HCT116 (cell line): Measurements from ENCODE around the gene QRICH1. TPM values are rescaled to one million over a fixed set of nuclear protein-coding genes. Genes with fewer than 3 reads are reported as not detected.

Experiments
- ATAC-seq: fragments of 200-7000 bp; cut with Tn5 transposase; 2 replicates; pipeline ENCODE4 v1.9.1; 2020; ENCODE audit warnings: mild to moderate bottlenecking, moderate library complexity
- BruUV-seq: library from RNA; stranded (reverse); fragments of 400-500 nt; replicated peaks from 2 replicates; lab custom pipeline; 2021; lab: Mats Ljungman, UMichigan
- CTCF ChIA-PET: fragments of 300-600 bp; sonication (Branson Sonifier 250); formaldehyde crosslinking; loops from one replicate; lab custom pipeline; 2021; ENCODE audit warnings: antibody characterized with exemption; lab: Charles Lee
- POLR2A ChIA-PET: fragments of 300-600, 350-600 bp; sonication (Branson Sonifier 250); formaldehyde crosslinking; loops from one replicate; lab custom pipeline; 2021; ENCODE audit warnings: antibody characterized with exemption; lab: Charles Lee
- RAD21 ChIA-PET, 2 experiments: fragments of 300-600 bp; sonication (Branson Sonifier 250); formaldehyde crosslinking; loops; one replicate each; lab custom pipeline; 2023; ENCODE audit warnings: low total read pairs in 2 of 2; ENCODE audit not compliant: uncharacterized antibody in 2 of 2, unreplicated experiment in 2 of 2, low non-redundant PET in 1 of 2; lab: Charles Lee
- DNase-seq: peaks from one replicate; pipeline ENCODE4 v3.0.0-alpha.2; 2010; ENCODE audit warnings: low read depth, low spot score
- H2AFZ ChIP-seq: fragments of 200-600 bp; shearing (Covaris generic), sonication (generic); 2 replicates; pipeline ENCODE4 v1.6.1; 2017; ENCODE audit warnings: low read depth, mixed run types, mixed read lengths, antibody characterized with exemption, low read length; ENCODE audit not compliant: poor library complexity, severe bottlenecking
- H3K27ac ChIP-seq: 2 replicates; pipeline ENCODE4 v1.5.1; 2012; ENCODE audit warnings: low read depth, low read length
- H3K27me3 ChIP-seq: fragments of 200-600 bp; sonication (generic); 2 replicates; pipeline ENCODE4 v1.6.1; 2016; ENCODE audit warnings: mixed run types, low read length, mixed read lengths; ENCODE audit not compliant: insufficient read depth
- H3K36me3 ChIP-seq, 2 experiments: fragments of 200-500 bp in 1 of 2; fragments of 200-600 bp in 1 of 2; sonication (Bioruptor generic) in 1 of 2; sonication (generic) in 1 of 2; 2 replicates each; pipeline versions ENCODE4 v1.5.1 to v1.6.1; 2014 to 2016; ENCODE audit warnings: low read length in 2 of 2, inconsistent platforms in 1 of 2, mixed read lengths in 1 of 2, mixed run types in 1 of 2; ENCODE audit not compliant: insufficient read depth in 2 of 2, control insufficient read depth in 1 of 2
- H3K4me1 ChIP-seq, 2 experiments: fragments of 200-600 bp in 1 of 2; sonication (generic) in 1 of 2; 2 replicates each; pipeline versions ENCODE4 v1.5.1 to v1.6.1; 2012 to 2017; ENCODE audit warnings: low read length in 2 of 2, inconsistent platforms in 1 of 2, mild to moderate bottlenecking in 1 of 2, mixed read lengths in 1 of 2, mixed run types in 1 of 2, moderate library complexity in 1 of 2; ENCODE audit not compliant: insufficient read depth in 2 of 2, control insufficient read depth in 1 of 2
- H3K4me2 ChIP-seq: fragments of 200-600 bp; sonication (generic); 2 replicates; pipeline ENCODE4 v1.6.1; 2017; ENCODE audit warnings: mixed run types, low read length, mixed read lengths
- H3K4me3 ChIP-seq, 2 experiments: fragments of 200-600 bp in 1 of 2; sonication (generic) in 1 of 2; replicated peaks in 1 of 2; 2 replicates each; pipeline ENCODE4 v1.5.1; 2011 to 2016; ENCODE audit warnings: low read length in 2 of 2, control low read depth in 1 of 2, low read depth in 1 of 2, mild to moderate bottlenecking in 1 of 2, mixed read lengths in 1 of 2, mixed run types in 1 of 2
- H3K79me2 ChIP-seq: fragments of 200-600 bp; sonication (generic); 2 replicates; pipeline ENCODE4 v1.6.1; 2017; ENCODE audit warnings: mild to moderate bottlenecking, mixed run types, low read length, moderate library complexity, mixed read lengths; ENCODE audit not compliant: insufficient read depth
- H3K9ac ChIP-seq: fragments of 200-600 bp; sonication (generic); 2 replicates; pipeline ENCODE4 v1.6.1; 2016; ENCODE audit warnings: low read length, mixed read lengths
- H3K9me2 ChIP-seq: fragments of 200-600 bp; sonication (generic), shearing (Covaris generic); 2 replicates; pipeline ENCODE4 v1.6.1; 2017; ENCODE audit warnings: mixed run types, mild to moderate bottlenecking, moderate library complexity; ENCODE audit not compliant: insufficient read depth
- H3K9me3 ChIP-seq, 2 experiments: fragments of 200-500 bp in 1 of 2; fragments of 200-600 bp in 1 of 2; sonication (Bioruptor generic) in 1 of 2; sonication (generic) in 1 of 2; 2 replicates each; pipeline ENCODE4 v1.6.1; 2014 to 2017; ENCODE audit warnings: low read length in 2 of 2, mixed read lengths in 2 of 2, inconsistent platforms in 1 of 2, low read depth in 1 of 2, mild to moderate bottlenecking in 1 of 2, mixed run types in 1 of 2, moderate library complexity in 1 of 2; ENCODE audit not compliant: control insufficient read depth in 1 of 2, insufficient read depth in 1 of 2
- H4K20me1 ChIP-seq: fragments of 200-600 bp; sonication (generic), shearing (Covaris generic); 2 replicates; pipeline ENCODE4 v1.6.1; 2017; ENCODE audit warnings: mixed run types, mild to moderate bottlenecking, moderate library complexity; ENCODE audit not compliant: insufficient read depth
- ATF3 ChIP-seq: IDR thresholded peaks from 2 replicates; pipeline ENCODE4 v1.6.1; 2012
- CTCF ChIP-seq, 3 experiments: fragments of 200-600 bp in 1 of 3; sonication (generic) in 1 of 3; IDR thresholded peaks in 2 of 3; conservative IDR thresholded peaks in 1 of 3; 2 replicates each; pipeline ENCODE4 v1.5.1; 2012 to 2017; ENCODE audit warnings: low read depth in 2 of 3, low read length in 2 of 3, antibody characterized with exemption in 1 of 3, borderline replicate concordance in 1 of 3, control low read depth in 1 of 3, mild to moderate bottlenecking in 1 of 3, mixed read lengths in 1 of 3, mixed run types in 1 of 3, moderate library complexity in 1 of 3; ENCODE audit not compliant: insufficient read depth in 1 of 3
- EZH2 ChIP-seq: fragments of 200-600 bp; sonication (generic); IDR thresholded peaks from 2 replicates; pipeline ENCODE4 v1.6.1; 2017; ENCODE audit warnings: antibody characterized with exemption, mixed run types
- FOSL1 ChIP-seq: IDR thresholded peaks from 2 replicates; pipeline ENCODE4 v1.6.1; 2012; ENCODE audit warnings: low read depth
- RAD21 ChIP-seq: IDR thresholded peaks from 2 replicates; pipeline ENCODE4 v1.6.1; 2012; ENCODE audit warnings: low read depth, mild to moderate bottlenecking
- REST ChIP-seq: IDR thresholded peaks from 2 replicates; pipeline ENCODE4 v1.6.1; 2012; ENCODE audit warnings: low read depth
- SIN3A ChIP-seq: IDR thresholded peaks from 2 replicates; pipeline ENCODE4 v1.6.1; 2012; ENCODE audit warnings: low read depth
- SRF ChIP-seq: IDR thresholded peaks from 2 replicates; pipeline ENCODE4 v1.6.1; 2012; ENCODE audit warnings: low read depth
- TCF7L2 ChIP-seq: IDR thresholded peaks from 2 replicates; pipeline ENCODE4 v1.7.0; 2011; ENCODE audit warnings: borderline replicate concordance, inconsistent platforms; ENCODE audit not compliant: insufficient read depth, insufficient read length; ENCODE audit errors: extremely low read depth
- ZFX ChIP-seq: fragments of 450-650 bp; IDR thresholded peaks from 2 replicates; pipeline ENCODE4 v1.6.1; 2017
- ZNF274 ChIP-seq: fragments of 200-500 bp; sonication (Bioruptor generic); IDR thresholded peaks from 2 replicates; pipeline ENCODE4 v1.6.1; 2014; ENCODE audit warnings: mild to moderate bottlenecking, low read depth, low read length, inconsistent platforms
- intact Hi-C: fragments of 100-400 bp; cut with micrococcal nuclease; formaldehyde crosslinking; loops from 2 replicates; pipeline ENCODE4 v1.10.0; 2022
- total RNA-seq: library from RNA; stranded (reverse); gene quantifications from one replicate; pipeline ENCODE4 v1.2.1, GENCODE V29; 2021; ENCODE audit not compliant: unreplicated experiment

Gene QRICH1
- total RNA-seq, 1 experiment from 2014 or later: 105 TPM

- Histone ChIP-seq H3K4me2 (no peak overlapping the region), H2AFZ (no peak overlapping the region), H3K9me3 (no peaks in the 10 kb centered on the region), H3K27ac (no peak overlapping the region), H3K4me3 (no peak overlapping the region), H3K79me2 (no peaks in the 10 kb centered on the region), H3K36me3 (peaks cover 47 to 62% of the 10 kb centered on the region in 2 experiments), H3K4me1 (no peaks in the 10 kb centered on the region), H3K9ac (no peak overlapping the region), H4K20me1 (no peaks in the 10 kb centered on the region), H3K9me2 (no peaks in the 10 kb centered on the region), H3K27me3 (no peaks in the 10 kb centered on the region)
- TF ChIP-seq ZNF274 (no peak), TCF7L2 (no peak), EZH2 (no peak), SRF (no peak), ATF3 (no peak), RAD21 (no peak), FOSL1 (no peak), CTCF (IDR thresholded peaks at IDR 0.05 in 2 of 3, conservative IDR thresholded peaks at IDR 0.05 in 1 of 3; ENCODE audit: borderline replicate concordance in 1 of 3, insufficient read depth in 1 of 3, low read depth in 2 of 3, low read length in 2 of 3) (no peak), SIN3A (no peak), ZFX (no peak), REST (no peak)
- no peak for DNase-seq
- RAD21 ChIA-PET: interaction anchor here in 1 of 2 experiments (0.7 kb wide), 1 partner anchor 17 kb away, joined by 6 read pairs; the partner anchor contains the start of gene QRICH1
- ATAC-seq: no peak
- intact Hi-C loops: no loop called here
- POLR2A ChIA-PET: interaction anchor here (1.0 kb wide), 1 partner anchor 90 kb away, joined by 3 read pairs; the partner anchor contains the start of gene NDUFAF3
- CTCF ChIA-PET: no interaction called here
- no TSS peak for BruUV-seq
Observed at GRCh38 chr3:49111347-49111746, 17.5 kb upstream of the QRICH1 start.
